ENCODE measurements around the gene PDCD2L.

DNA sequence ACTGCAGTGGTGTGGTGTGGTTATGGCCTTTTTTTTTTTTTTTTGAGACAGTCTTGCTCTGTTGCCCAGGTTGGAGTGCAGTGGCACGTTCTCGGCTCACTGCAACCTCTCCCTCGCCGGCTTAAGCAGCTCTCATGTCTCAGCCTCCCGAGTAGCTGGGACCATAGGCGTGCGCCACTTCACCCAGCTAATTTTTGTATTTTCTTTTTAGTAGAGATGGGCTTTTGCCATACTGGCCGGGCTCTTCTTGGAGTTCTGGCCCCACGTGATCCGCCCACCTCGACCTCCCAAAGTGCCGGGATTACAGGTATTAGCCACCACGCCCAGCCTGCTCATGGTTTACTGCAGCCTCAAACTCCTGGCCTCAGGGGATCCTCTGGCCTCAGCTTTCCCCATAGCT, 7.0 kb downstream of the PDCD2L start:
- TF ChIP-seq POLR2AphosphoS5 (IDR thresholded peaks at IDR 0.05; ENCODE audit: low read length) (no peak), CTCF (IDR thresholded peaks at IDR 0.05 in 2 of 3, conservative IDR thresholded peaks at IDR 0.05 in 1 of 3; ENCODE audit: control insufficient read depth in 2 of 3, extremely low read depth in 1 of 3, insufficient read depth in 1 of 3, low read depth in 3 of 3, low read length in 3 of 3) (no peak), EZH2 (IDR thresholded peaks at IDR 0.05; ENCODE audit: borderline replicate concordance, control insufficient read depth, low read depth, low read length) (no peak), NR2C2 (IDR thresholded peaks at IDR 0.05; ENCODE audit: borderline replicate concordance, control insufficient read depth, insufficient read length, low read depth) (no peak), TAF1 (IDR thresholded peaks at IDR 0.05; ENCODE audit: borderline replicate concordance, low read depth, low read length) (no peak), STAT1 (conservative IDR thresholded peaks at IDR 0.05) (no peak), RAD21 (IDR thresholded peaks at IDR 0.05; ENCODE audit: insufficient read depth, low read depth, low read length) (no peak), JUND (IDR thresholded peaks at IDR 0.05; ENCODE audit: low read depth, low read length) (no peak), POLR2A (IDR thresholded peaks at IDR 0.05; ENCODE audit: low read depth, low read length) (no peak), FOS (IDR thresholded peaks at IDR 0.05; ENCODE audit: borderline replicate concordance, extremely low read depth, insufficient read length) (no peak), NFIC (IDR thresholded peaks at IDR 0.05; ENCODE audit: low read depth, low read length) (no peak), YY1 (IDR thresholded peaks at IDR 0.05; ENCODE audit: low read depth, low read length) (no peak), NBN (IDR thresholded peaks at IDR 0.05) (no peak)
